ENCODE data around the gene TSC2. TPM values are rescaled to one million over a fixed set of nuclear protein-coding genes. Genes with fewer than 3 reads are reported as not detected.
"Not testable (repeated sequence)": the region's sequence is repeated elsewhere in the genome, so short reads cannot be mapped to it uniquely, and the experiment has no call there.

The TSC2 gene
- total RNA-seq, 2 donors from 2014 or later = 86.3 to 168 TPM

- H3K4me1 ChIP-seq (replicated peaks) = no peaks in the 10 kb centered on the region
- H3K27me3 ChIP-seq (replicated peaks; ENCODE audit: insufficient read depth) = no peaks in the 10 kb centered on the region
- 95% methylated on average over 18 of the region's 19 CpGs for WGBS
- H3K36me3 ChIP-seq = peaks cover 0 to 2% of the 10 kb centered on the region in 2 donors
- intact Hi-C loops (cut with DNase I) = no loop called here
- no peaks in the 10 kb centered on the region for H3K9me3 ChIP-seq
- no peak for DNase-seq (ENCODE audit: low spot score)
- H3K4me3 ChIP-seq = no peak overlapping the region
- no peak overlapping the region for H3K27ac ChIP-seq
- TF ChIP-seq POLR2AphosphoS5 (IDR thresholded peaks at IDR 0.05) (no peak), POLR2A (IDR thresholded peaks at IDR 0.05) (no peak)
- TF ChIP-seq, protein P1, sequence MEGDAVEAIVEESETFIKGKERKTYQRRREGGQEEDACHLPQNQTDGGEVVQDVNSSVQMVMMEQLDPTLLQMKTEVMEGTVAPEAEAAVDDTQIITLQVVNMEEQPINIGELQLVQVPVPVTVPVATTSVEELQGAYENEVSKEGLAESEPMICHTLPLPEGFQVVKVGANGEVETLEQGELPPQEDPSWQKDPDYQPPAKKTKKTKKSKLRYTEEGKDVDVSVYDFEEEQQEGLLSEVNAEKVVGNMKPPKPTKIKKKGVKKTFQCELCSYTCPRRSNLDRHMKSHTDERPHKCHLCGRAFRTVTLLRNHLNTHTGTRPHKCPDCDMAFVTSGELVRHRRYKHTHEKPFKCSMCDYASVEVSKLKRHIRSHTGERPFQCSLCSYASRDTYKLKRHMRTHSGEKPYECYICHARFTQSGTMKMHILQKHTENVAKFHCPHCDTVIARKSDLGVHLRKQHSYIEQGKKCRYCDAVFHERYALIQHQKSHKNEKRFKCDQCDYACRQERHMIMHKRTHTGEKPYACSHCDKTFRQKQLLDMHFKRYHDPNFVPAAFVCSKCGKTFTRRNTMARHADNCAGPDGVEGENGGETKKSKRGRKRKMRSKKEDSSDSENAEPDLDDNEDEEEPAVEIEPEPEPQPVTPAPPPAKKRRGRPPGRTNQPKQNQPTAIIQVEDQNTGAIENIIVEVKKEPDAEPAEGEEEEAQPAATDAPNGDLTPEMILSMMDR (IDR thresholded peaks at IDR 0.05) = no peak
Observed at GRCh38 chr16:2102471-2102870, 54.7 kb downstream of the TSC2 start.

DNA sequence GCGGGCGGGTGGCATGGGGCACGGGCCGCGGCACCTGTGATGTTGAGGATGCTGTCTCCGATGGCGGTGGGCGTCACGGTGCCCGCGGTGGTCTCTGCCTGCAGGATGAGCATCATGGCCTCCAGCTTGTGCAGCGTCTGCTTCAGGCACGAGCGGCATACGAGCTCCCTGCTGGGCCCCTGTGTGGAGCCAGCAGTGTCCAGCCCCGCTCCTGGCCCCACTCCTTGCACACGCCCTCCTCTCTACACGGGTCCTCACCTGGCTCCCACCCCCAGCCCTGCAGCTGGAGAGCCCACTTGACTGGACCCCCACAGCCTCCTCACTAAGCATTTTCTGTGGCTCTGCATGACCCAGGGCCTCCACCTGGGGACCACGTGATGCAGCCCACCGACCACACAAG, 56.7 kb downstream of the TSC2 start:
- DNase-seq (ENCODE audit: low spot score); H3K4me3 ChIP-seq; H3K4me1 ChIP-seq (replicated peaks); H3K27me3 ChIP-seq (replicated peaks; ENCODE audit: insufficient read depth); H3K27ac ChIP-seq; H3K9me3 ChIP-seq; intact Hi-C loops (cut with DNase I): not testable (repeated sequence)
- 78% methylated on average over 9 of the region's 20 CpGs for WGBS
- H3K36me3 ChIP-seq = peaks cover 5 to 12% of the 10 kb centered on the region in 2 donors

DNA sequence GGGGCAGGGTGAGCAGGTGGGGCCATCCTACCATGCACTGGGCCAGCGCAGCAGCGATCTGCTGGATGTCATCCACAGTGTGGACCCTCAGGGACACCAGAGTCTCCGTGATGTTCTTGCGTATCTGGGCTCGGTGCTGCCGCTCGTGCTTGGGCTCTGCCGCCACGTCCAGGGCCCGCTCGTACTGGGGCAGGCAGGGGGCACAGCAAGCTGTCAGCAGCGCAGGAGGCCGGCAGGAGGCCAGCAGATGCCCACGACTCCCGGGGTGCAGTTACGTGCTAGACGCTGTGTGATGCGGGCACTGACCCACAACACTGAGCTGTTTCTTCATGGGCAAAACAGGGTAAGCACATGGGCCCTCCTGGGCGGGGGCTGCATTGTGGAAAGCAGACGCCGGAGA, 57.5 kb downstream of the TSC2 start:
- H3K4me1 ChIP-seq (replicated peaks); DNase-seq (ENCODE audit: low spot score); H3K4me3 ChIP-seq; H3K27ac ChIP-seq; H3K27me3 ChIP-seq (replicated peaks; ENCODE audit: insufficient read depth); H3K9me3 ChIP-seq; intact Hi-C loops (cut with DNase I): not testable (repeated sequence)
- 94% methylated on average over 19 of the region's 21 CpGs for WGBS
- peaks cover 5 to 12% of the 10 kb centered on the region in 2 donors for H3K36me3 ChIP-seq

DNA sequence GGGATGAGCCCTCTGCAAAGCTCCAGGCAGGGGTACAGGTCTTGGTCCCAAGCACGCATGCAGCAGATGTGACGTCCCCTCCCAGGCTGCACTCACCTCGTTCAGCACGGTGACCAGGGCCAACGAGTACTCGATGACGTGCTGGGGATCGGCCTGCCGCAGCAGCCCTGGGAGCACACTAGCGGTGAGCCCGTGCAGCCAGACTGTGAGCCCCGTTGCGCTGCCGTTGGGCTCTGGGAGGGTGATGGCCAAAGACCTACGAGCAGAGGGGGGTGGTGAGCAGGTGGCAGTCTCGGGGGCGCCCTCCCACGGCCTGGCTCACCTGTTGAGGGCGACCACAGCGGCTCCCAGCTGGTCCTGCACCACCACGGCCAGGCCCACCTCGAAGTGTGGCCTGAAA, 58.0 kb downstream of the TSC2 start:
- H3K4me1 ChIP-seq (replicated peaks); H3K4me3 ChIP-seq; H3K9me3 ChIP-seq; H3K27me3 ChIP-seq (replicated peaks; ENCODE audit: insufficient read depth); H3K27ac ChIP-seq; intact Hi-C loops (cut with DNase I); DNase-seq (ENCODE audit: low spot score): not testable (repeated sequence)
- WGBS = 79% methylated on average over 15 of the region's 22 CpGs
- H3K36me3 ChIP-seq = peaks cover 6 to 16% of the 10 kb centered on the region in 2 donors

DNA sequence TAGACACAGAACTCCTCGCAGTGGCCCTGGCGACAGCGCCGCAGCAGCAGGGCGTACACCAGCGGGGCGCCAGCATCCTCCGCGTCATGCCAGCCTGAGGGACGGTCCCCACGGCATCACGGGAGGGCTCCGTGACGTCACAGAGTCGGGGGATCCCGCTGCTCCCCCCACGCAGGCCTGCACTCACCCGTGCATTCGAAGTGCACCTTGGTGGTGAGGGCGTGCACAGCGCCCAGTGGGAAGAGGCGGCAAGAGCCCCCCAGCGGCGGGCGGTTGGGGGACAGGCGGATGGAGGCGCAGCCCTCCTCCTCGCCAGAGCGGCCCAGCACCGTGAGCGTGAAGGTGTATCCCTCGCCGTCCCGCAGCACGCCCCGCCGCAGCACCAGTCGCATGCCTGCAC, 58.4 kb downstream of the TSC2 start:
- H3K27ac ChIP-seq; H3K4me1 ChIP-seq (replicated peaks); DNase-seq (ENCODE audit: low spot score); H3K4me3 ChIP-seq; H3K9me3 ChIP-seq; intact Hi-C loops (cut with DNase I); H3K27me3 ChIP-seq (replicated peaks; ENCODE audit: insufficient read depth): not testable (repeated sequence)
- 94% methylated on average over 29 of the region's 38 CpGs for WGBS
- H3K36me3 ChIP-seq = peaks cover 9 to 20% of the 10 kb centered on the region in 2 donors

DNA sequence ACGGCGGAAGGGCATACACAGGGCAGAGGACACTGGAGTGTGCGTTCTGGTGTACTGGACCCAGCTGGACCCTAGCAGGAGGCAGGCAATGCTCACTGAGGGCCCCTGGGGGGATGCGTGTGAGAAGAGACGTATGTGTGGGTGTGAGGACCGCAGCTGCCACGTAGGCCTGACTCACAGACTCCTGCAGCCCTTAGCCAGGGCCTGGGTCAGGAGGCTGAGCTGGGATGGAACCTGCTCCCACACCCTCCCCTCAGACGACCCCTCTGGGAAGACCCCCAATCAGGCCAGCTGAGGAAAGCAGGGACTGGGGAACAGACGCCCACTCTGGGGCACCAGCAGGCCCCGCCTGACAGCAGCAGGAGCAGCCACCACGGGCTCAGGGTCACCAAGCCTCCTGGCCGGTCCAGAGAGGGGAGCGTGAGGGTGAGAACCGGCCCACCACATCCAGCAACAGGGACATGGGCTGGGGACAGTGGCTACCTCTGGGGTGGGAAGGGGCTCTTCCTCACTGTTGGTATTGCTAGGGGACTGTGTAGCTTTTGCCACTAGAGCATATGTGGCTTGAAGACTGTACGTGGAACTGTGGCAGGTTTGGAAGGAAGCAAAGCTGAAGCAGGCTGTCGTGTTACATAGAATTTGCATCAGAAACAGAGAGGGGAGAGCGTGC, 59.5 kb downstream of the TSC2 start:
- peaks cover 9 to 20% of the 10 kb centered on the region in 2 donors for H3K36me3 ChIP-seq
- DNase-seq (ENCODE audit: low spot score); H3K27me3 ChIP-seq (replicated peaks; ENCODE audit: insufficient read depth); H3K9me3 ChIP-seq; H3K4me1 ChIP-seq (replicated peaks); H3K4me3 ChIP-seq; intact Hi-C loops (cut with DNase I); H3K27ac ChIP-seq: not testable (repeated sequence)
- WGBS = 84% methylated on average over 14 of the region's 17 CpGs

DNA sequence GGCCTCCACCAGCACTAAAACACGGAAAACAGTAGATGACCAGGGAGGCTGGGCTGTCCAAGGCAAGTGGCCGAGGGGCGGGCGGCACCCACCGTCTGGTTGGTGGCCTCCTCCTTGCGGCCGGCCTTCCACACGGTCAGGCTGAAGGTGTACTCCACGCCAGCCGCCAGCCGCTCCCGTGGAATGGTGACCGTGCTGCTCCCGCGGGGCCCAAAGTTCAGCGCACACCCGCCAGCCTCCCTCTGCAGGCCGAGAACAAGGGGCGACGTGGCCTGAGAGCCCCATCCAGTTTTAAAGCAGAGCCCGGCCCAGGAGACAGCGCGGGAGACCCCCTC, 60.0 kb downstream of the TSC2 start:
- H3K27me3 ChIP-seq (replicated peaks; ENCODE audit: insufficient read depth); H3K4me3 ChIP-seq; H3K9me3 ChIP-seq; H3K4me1 ChIP-seq (replicated peaks); DNase-seq (ENCODE audit: low spot score); intact Hi-C loops (cut with DNase I); H3K27ac ChIP-seq: not testable (repeated sequence)
- 90% methylated on average over 23 of the region's 23 CpGs for WGBS
- peaks cover 9 to 20% of the 10 kb centered on the region in 2 donors for H3K36me3 ChIP-seq

- peaks cover 9 to 22% of the 10 kb centered on the region in 2 donors for H3K36me3 ChIP-seq
- H3K4me1 ChIP-seq (replicated peaks); H3K9me3 ChIP-seq; H3K4me3 ChIP-seq; H3K27ac ChIP-seq; DNase-seq (ENCODE audit: low spot score); intact Hi-C loops (cut with DNase I); H3K27me3 ChIP-seq (replicated peaks; ENCODE audit: insufficient read depth): not testable (repeated sequence)
- WGBS = 97% methylated on average over 60 of the region's 73 CpGs
Observed at GRCh38 chr16:2108446-2109270, 60.9 kb downstream of the TSC2 start.

DNA sequence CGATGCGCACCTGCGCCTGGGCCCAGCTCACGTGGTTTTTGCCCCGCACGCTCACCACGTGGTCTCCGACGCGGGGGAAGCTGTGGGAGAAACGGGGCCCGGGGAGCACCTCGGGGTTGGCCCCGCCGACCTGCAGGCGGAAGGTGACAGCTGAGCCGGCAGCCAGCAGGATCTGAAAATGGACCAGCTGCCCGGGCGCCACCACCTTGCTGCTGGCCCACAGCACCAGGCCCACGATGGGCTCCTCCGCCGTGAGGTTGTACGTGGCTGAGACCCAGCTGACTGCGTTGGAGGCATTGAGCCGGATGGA, 61.4 kb downstream of the TSC2 start:
- peaks cover 11 to 26% of the 10 kb centered on the region in 2 donors for H3K36me3 ChIP-seq
- H3K4me3 ChIP-seq; DNase-seq (ENCODE audit: low spot score); H3K9me3 ChIP-seq; intact Hi-C loops (cut with DNase I); H3K27ac ChIP-seq; H3K4me1 ChIP-seq (replicated peaks); H3K27me3 ChIP-seq (replicated peaks; ENCODE audit: insufficient read depth): not testable (repeated sequence)
- 93% methylated on average over 25 of the region's 25 CpGs for WGBS

GRCh38 chr16:2109872-2110271, 62.1 kb downstream of the TSC2 start:
- 85% methylated on average over 23 of the region's 23 CpGs for whole genome bisulfite sequencing
- peaks cover 12 to 26% of the 10 kb centered on the region in 2 donors for H3K36me3 ChIP-seq

GRCh38 chr16:2110332-2111008, 62.7 kb downstream of the TSC2 start:
- intact Hi-C loops (cut with DNase I); H3K27me3 ChIP-seq (replicated peaks; ENCODE audit: insufficient read depth); H3K27ac ChIP-seq; H3K4me1 ChIP-seq (replicated peaks); H3K4me3 ChIP-seq; DNase-seq (ENCODE audit: low spot score); H3K9me3 ChIP-seq: not testable (repeated sequence)
- 82% methylated on average over 29 of the region's 43 CpGs for WGBS
- peaks cover 12 to 26% of the 10 kb centered on the region in 2 donors for H3K36me3 ChIP-seq

More at GRCh38 chr16:2109872-2110271, 62.1 kb downstream of the TSC2 start:
- intact Hi-C loops (cut with DNase I); H3K27ac ChIP-seq; H3K4me1 ChIP-seq (replicated peaks); H3K27me3 ChIP-seq (replicated peaks; ENCODE audit: insufficient read depth); H3K4me3 ChIP-seq; DNase-seq (ENCODE audit: low spot score); H3K9me3 ChIP-seq: not testable (repeated sequence)
